ENCODE results near the gene ERP44. TPM values are rescaled to one million over a fixed set of nuclear protein-coding genes. Genes with fewer than 3 reads are reported as not detected.
"Not testable (repeated sequence)": the region's sequence is repeated elsewhere in the genome, so short reads cannot be mapped to it uniquely, and the experiment has no call there.

The ERP44 gene
- total RNA-seq (2014; rRNA removed; shearing (Covaris generic)), result 23.8 and 24.2 TPM in 2 replicates
- 50.5 and 51.6 TPM in 2 replicates for polyA plus RNA-seq (2016; fragmentation: Nextera tagmentation; extraction: Ambion mirVana)

DNA sequence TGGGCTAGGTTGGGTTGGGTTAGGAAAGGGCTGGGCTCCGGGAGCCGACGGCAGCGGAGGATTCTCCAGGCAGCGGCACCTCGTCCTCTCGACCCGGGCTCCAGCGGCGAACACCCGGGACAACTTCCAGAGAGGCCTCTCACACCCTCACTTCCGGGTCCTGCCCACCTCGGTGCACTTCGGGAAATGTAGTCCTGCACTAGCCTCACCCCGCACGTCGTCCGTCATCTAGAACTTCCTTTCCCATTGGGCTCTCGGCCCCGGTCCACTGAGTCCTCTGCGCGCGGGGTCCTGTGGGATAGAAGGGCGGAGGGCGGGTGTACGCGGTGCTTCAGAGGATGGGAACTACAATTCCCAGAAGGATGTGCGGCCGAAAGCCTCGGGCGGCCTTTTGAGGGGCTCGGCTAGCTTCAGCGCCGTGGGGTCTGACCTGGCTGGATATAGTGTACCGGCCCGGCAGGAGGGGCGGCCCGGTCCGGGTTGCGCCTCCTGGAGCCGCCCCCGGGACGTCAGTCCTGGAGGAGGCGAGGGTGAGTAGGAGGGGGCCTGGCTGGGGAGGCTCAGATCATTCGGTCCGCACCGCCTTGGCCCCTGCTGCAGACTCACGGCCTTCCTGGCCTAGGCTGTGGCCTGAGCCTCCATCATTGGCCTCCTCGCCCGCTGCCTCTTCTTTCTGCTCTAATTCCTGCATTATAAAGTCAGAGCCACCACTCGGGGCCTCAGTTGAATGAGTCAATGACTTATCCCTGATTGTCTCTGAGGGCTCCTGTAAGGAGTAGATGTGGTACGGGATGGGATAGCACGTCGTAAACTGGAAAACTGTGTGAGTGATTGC is at the start of gene ERP44, which contains the start of gene INVS:
Gene ERP44, minus strand, starts transcription at position 114 of the 835 bp plus-strand sequence. CDS start 160 bp downstream, outside the sequence.
Gene INVS, plus strand, starts transcription at position 357 of the 835 bp plus-strand sequence. CDS start 5,279 bp downstream, outside the sequence.
- H3K4me1 ChIP-seq (ENCODE audit: insufficient read depth), result peaks cover 21% of the 10 kb centered on the region; the same call in 1 of the 2 replicates
- H3K36me3 ChIP-seq (ENCODE audit: low read depth), result 0 out of 2 replicates have a peak, but pooled peaks cover 5% of the 10 kb centered on the region
- peaks cover 18% of the 10 kb centered on the region for H3F3A ChIP-seq (ENCODE audit: insufficient read depth)
- in situ Hi-C loops (cut with MboI), result no loop called here
- peak within 1 kb of the TSS; percentile 96 for H2AFZ ChIP-seq
- no peaks in the 10 kb centered on the region for H3K27me3 ChIP-seq (replicated peaks; ENCODE audit: insufficient read depth)
- TF ChIP-seq EZH2 (IDR thresholded peaks at IDR 0.05; ENCODE audit: insufficient read depth, poor library complexity, severe bottlenecking), result no peak
- peaks cover 58% of the 10 kb centered on the region for H3K79me2 ChIP-seq (ENCODE audit: insufficient read depth)
- H3K9me2 ChIP-seq (ENCODE audit: insufficient read depth), result no peaks in the 10 kb centered on the region
- no peaks in the 10 kb centered on the region for H3K9me3 ChIP-seq (ENCODE audit: low read depth)
- peak within 1 kb of the TSS; percentile 85 for H3K27ac ChIP-seq
- H3K4me3 ChIP-seq, result peak within 1 kb of the TSS; percentile 97
- peak; percentile 100 for DNase-seq
- peak within 1 kb of the TSS; percentile 96 for H3K4me2 ChIP-seq (ENCODE audit: unreplicated experiment)
- H4K20me1 ChIP-seq (ENCODE audit: insufficient read depth), result peaks cover 3% of the 10 kb centered on the region; the same call in 1 of the 2 replicates
- WGBS, 2 experiments (ENCODE audit: low coverage in 1 of 2, low lambda C conversion rate in 2 of 2, missing lambda C conversion rate in 2 of 2), result 0 to 1% methylated on average over 42 to 53 of the region's 54 CpGs
- H3K9ac ChIP-seq, result peak within 1 kb of the TSS; percentile 91

DNA sequence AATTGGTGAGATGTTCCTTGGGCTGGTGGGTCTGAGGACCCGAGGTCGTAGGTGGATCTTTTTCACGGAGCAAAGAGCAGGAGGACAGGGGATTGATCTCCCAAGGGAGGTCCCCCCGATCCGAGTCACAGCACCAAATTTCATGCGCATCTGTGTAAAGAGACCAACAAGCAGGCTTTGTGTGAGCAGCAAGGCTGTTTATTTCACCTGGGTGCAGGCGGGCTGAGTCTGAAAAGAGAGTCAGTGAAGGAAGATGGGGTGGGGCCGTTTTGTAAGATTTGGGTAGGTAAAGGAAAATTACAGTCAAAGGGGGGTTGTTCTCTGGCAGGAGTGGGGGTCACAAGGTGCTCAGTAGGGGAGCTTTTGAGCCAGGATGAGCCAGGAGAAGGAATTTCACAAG is 47.2 kb upstream of the ERP44 start:
- H3K4me2 ChIP-seq (ENCODE audit: unreplicated experiment); H3K79me2 ChIP-seq (ENCODE audit: insufficient read depth); in situ Hi-C loops (cut with MboI); H3K36me3 ChIP-seq (ENCODE audit: low read depth); H3K9me3 ChIP-seq (ENCODE audit: low read depth); H3K27me3 ChIP-seq (replicated peaks; ENCODE audit: insufficient read depth); H2AFZ ChIP-seq; H3K4me3 ChIP-seq; H3K9ac ChIP-seq; H3K9me2 ChIP-seq (ENCODE audit: insufficient read depth); H3K4me1 ChIP-seq (ENCODE audit: insufficient read depth); DNase-seq; H3F3A ChIP-seq (ENCODE audit: insufficient read depth); H4K20me1 ChIP-seq (ENCODE audit: insufficient read depth); H3K27ac ChIP-seq: not testable (repeated sequence)
- WGBS, 2 experiments (ENCODE audit: low coverage in 1 of 2, low lambda C conversion rate in 2 of 2, missing lambda C conversion rate in 2 of 2), result 71 to 77% methylated on average over 8 of the region's 8 CpGs

DNA sequence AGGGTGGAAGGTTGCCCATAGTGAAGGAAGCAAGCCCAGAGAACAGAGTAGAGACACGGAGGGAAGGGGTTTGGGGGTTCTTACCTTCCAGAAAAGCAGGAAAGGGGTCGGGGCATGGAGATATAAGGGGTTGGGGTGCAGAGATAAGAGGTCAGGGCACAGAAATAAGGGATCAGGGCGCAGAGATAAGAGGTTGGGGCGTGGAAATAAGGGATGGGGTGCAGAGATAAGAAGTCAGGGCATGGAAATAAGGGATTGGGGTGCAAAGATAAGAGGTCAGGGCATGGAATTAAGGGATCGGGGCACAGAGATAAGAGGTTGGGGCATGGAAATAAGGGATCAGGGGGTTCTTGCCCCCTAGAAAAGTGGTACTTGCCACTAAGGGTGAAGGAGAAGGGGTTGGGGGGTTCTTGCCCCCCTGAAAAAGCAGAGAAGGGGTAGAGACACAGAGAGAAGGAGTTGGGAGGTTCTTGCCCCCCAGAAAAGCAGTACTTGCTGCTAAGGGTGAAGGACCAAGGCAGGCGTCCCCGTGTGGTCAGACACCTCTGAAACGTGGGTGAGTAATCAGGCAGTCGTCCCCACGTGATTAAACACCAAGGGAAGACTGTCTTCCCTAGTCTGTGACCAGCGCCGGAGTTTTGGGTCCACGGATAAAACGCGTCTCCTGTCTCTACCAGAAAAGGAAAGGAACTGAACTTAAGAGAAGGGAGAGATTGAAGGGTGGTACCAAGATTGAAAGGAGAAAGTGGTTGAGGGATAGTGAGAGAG is 46.6 kb upstream of the ERP44 start:
- H3K4me1 ChIP-seq (ENCODE audit: insufficient read depth); H3K4me3 ChIP-seq; H3K27me3 ChIP-seq (replicated peaks; ENCODE audit: insufficient read depth); H3K36me3 ChIP-seq (ENCODE audit: low read depth); in situ Hi-C loops (cut with MboI); H3K9me3 ChIP-seq (ENCODE audit: low read depth); H3K9me2 ChIP-seq (ENCODE audit: insufficient read depth); H3F3A ChIP-seq (ENCODE audit: insufficient read depth); H4K20me1 ChIP-seq (ENCODE audit: insufficient read depth); DNase-seq; H2AFZ ChIP-seq; H3K79me2 ChIP-seq (ENCODE audit: insufficient read depth); H3K9ac ChIP-seq; H3K4me2 ChIP-seq (ENCODE audit: unreplicated experiment); H3K27ac ChIP-seq: not testable (repeated sequence)
- 94 to 96% methylated on average over 15 of the region's 15 CpGs for WGBS, 2 experiments (ENCODE audit: low coverage in 1 of 2, low lambda C conversion rate in 2 of 2, missing lambda C conversion rate in 2 of 2)

DNA sequence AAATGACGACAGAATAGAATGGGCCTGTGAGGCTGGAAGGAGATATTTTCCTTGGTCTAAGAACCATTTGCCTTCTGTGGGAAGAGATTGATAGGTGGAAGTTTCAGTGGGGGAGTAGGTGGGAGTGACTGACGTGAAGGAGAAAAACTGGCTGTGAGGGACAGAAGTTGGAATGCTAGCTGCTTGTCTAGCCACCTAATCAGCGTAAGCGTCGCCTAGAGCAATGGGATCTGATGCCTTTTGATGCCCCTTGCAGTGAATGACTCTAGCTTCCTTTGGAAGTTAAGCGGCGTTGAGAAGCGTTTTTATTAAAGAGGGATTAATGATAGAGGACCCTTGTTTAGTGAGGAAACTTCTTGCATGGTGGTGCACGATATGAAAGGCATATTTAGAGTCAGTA is 43.1 kb upstream of the ERP44 start:
- 96 to 98% methylated on average over 9 of the region's 9 CpGs for WGBS, 2 experiments (ENCODE audit: low coverage in 1 of 2, low lambda C conversion rate in 2 of 2, missing lambda C conversion rate in 2 of 2)
- H3K79me2 ChIP-seq (ENCODE audit: insufficient read depth); DNase-seq; H3K4me3 ChIP-seq; H3K27me3 ChIP-seq (replicated peaks; ENCODE audit: insufficient read depth); H3K27ac ChIP-seq; H3K9me2 ChIP-seq (ENCODE audit: insufficient read depth); in situ Hi-C loops (cut with MboI); H3K4me2 ChIP-seq (ENCODE audit: unreplicated experiment); H3K9me3 ChIP-seq (ENCODE audit: low read depth); H2AFZ ChIP-seq; H3K4me1 ChIP-seq (ENCODE audit: insufficient read depth); H3F3A ChIP-seq (ENCODE audit: insufficient read depth); H3K36me3 ChIP-seq (ENCODE audit: low read depth); H4K20me1 ChIP-seq (ENCODE audit: insufficient read depth); H3K9ac ChIP-seq: not testable (repeated sequence)

DNA sequence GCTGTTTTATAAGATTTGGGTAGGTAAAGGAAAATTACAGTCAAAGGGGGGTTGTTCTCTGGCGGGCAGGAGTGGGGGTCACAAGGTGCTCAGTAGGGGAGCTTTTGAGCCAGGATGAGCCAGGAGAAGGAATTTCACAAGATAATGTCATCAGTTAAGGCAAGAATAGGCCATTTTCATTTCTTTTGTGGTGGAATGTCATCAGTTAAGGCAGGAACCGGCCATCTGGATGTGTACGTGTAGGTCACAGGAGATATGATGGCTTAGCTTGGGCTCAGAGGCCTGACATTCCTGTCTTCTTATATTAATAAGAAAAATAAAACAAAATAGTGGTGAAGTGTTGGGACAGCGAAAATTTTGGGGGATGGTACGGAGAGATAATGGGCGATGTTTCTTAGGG is 41.5 kb upstream of the ERP44 start:
- H3K9ac ChIP-seq; H3K4me1 ChIP-seq (ENCODE audit: insufficient read depth); H3K27me3 ChIP-seq (replicated peaks; ENCODE audit: insufficient read depth); H3K4me2 ChIP-seq (ENCODE audit: unreplicated experiment); H3K36me3 ChIP-seq (ENCODE audit: low read depth); H3K9me2 ChIP-seq (ENCODE audit: insufficient read depth); in situ Hi-C loops (cut with MboI); H2AFZ ChIP-seq; H3K9me3 ChIP-seq (ENCODE audit: low read depth); H3K79me2 ChIP-seq (ENCODE audit: insufficient read depth); H4K20me1 ChIP-seq (ENCODE audit: insufficient read depth); H3K27ac ChIP-seq; H3K4me3 ChIP-seq; H3F3A ChIP-seq (ENCODE audit: insufficient read depth); DNase-seq: not testable (repeated sequence)
- WGBS, 2 experiments (ENCODE audit: low coverage in 1 of 2, low lambda C conversion rate in 2 of 2, missing lambda C conversion rate in 2 of 2), result 89 to 94% methylated on average over 6 of the region's 6 CpGs

DNA sequence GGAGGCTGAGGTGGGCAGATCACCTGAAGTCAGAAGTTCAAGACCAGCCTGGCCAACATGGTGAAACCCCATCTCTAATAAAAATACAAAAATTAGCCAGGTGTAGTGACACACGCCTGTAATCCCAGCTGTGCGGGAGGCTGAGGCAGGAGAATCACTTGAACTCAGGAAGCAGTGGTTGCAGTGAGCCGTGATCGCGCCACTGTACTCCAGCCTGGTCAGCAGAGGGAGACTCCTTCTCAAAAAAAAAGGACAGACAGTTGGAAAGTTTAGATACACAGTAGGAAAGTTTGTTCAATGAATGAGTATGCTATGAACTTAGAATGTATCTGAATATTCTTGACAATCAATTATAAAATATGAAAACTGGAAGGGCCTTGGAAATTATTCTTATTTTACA is 38.0 kb upstream of the ERP44 start:
- H3K4me3 ChIP-seq; H3K9me2 ChIP-seq (ENCODE audit: insufficient read depth); H3K9ac ChIP-seq; H3K79me2 ChIP-seq (ENCODE audit: insufficient read depth); H3K27ac ChIP-seq; H2AFZ ChIP-seq; H3K4me1 ChIP-seq (ENCODE audit: insufficient read depth); H3K36me3 ChIP-seq (ENCODE audit: low read depth); H3K27me3 ChIP-seq (replicated peaks; ENCODE audit: insufficient read depth); DNase-seq; H3K9me3 ChIP-seq (ENCODE audit: low read depth); H4K20me1 ChIP-seq (ENCODE audit: insufficient read depth); H3K4me2 ChIP-seq (ENCODE audit: unreplicated experiment); in situ Hi-C loops (cut with MboI); H3F3A ChIP-seq (ENCODE audit: insufficient read depth): not testable (repeated sequence)
- WGBS, 2 experiments (ENCODE audit: low coverage in 1 of 2, low lambda C conversion rate in 2 of 2, missing lambda C conversion rate in 2 of 2), result 98 to 99% methylated on average over 5 of the region's 5 CpGs

All from GM23248 (cell line).